NCI-H146 treated with DMSO at 0.1 percent for 48 hours (cell line): ENCODE measurements around the gene PCID2.

Source experiments
- DNase-seq: peaks from one replicate; lab custom pipeline; 2025; ENCODE audit not compliant: unreplicated experiment; lab: John Stamatoyannopoulos, UW

Gene PCID2

GRCh38 chr13:113150550-113151365 lies 57.7 kb downstream of the PCID2 start:
- no peak for DNase-seq

- DNase-seq: no peak
Observed at GRCh38 chr13:113149711-113150549, 58.5 kb downstream of the PCID2 start.

GRCh38 chr13:113148940-113149503 lies 59.4 kb downstream of the PCID2 start:
- no peak for DNase-seq

- no peak for DNase-seq
Observed at GRCh38 chr13:113148407-113148806, 60.1 kb downstream of the PCID2 start.

- no peak for DNase-seq
Observed at GRCh38 chr13:113147206-113147605, 61.3 kb downstream of the PCID2 start.

- no peak for DNase-seq
Observed at GRCh38 chr13:113146750-113147149, 61.7 kb downstream of the PCID2 start.

GRCh38 chr13:113145911-113146598 lies 62.4 kb downstream of the PCID2 start:
- DNase-seq: no peak

GRCh38 chr13:113145496-113145895 lies 63.0 kb downstream of the PCID2 start:
- DNase-seq: no peak

- no peak for DNase-seq
Observed at GRCh38 chr13:113144255-113144629, 64.2 kb downstream of the PCID2 start.

GRCh38 chr13:113143466-113144254 lies 64.8 kb downstream of the PCID2 start:
- no peak for DNase-seq

- no peak for DNase-seq
Observed at GRCh38 chr13:113142876-113143275, 65.6 kb downstream of the PCID2 start.

GRCh38 chr13:113141601-113141970 lies 66.9 kb downstream of the PCID2 start:
- no peak for DNase-seq

GRCh38 chr13:113140677-113141600 lies 67.5 kb downstream of the PCID2 start:
- DNase-seq: no peak

GRCh38 chr13:113139577-113139976 lies 68.9 kb downstream of the PCID2 start:
- no peak for DNase-seq

GRCh38 chr13:113138792-113139551 lies 69.5 kb downstream of the PCID2 start:
- peak; percentile 53 for DNase-seq

GRCh38 chr13:113137691-113138298 lies 70.7 kb downstream of the PCID2 start:
- no peak for DNase-seq

GRCh38 chr13:113135281-113135760 lies 73.1 kb downstream of the PCID2 start:
- no peak for DNase-seq
